ENCODE measurements around the gene TBC1D20.
A peak's percentile ranks its signal among the peaks of the same experiment; 100 is the strongest.

TBC1D20 gene

DNA sequence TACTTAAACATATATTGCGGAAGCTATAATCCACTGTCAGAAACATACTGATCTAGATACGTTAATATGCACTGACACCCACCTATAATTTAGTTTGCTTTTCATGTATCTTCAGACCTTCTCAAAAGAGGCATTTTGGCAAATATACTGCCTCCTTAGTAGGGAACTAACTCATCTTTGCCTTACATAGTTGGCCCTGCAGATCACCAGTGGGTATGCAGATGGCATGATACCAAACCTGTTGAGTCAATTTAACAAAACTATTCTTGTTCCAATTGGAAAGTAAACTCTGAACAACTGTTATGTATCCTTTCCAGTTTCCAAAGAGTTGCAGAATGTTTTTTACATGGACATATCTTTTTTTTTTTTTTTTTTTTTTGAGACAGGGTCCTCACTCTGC is 35.6 kb upstream of the TBC1D20 start:
- TF ChIP-seq, protein P1, sequence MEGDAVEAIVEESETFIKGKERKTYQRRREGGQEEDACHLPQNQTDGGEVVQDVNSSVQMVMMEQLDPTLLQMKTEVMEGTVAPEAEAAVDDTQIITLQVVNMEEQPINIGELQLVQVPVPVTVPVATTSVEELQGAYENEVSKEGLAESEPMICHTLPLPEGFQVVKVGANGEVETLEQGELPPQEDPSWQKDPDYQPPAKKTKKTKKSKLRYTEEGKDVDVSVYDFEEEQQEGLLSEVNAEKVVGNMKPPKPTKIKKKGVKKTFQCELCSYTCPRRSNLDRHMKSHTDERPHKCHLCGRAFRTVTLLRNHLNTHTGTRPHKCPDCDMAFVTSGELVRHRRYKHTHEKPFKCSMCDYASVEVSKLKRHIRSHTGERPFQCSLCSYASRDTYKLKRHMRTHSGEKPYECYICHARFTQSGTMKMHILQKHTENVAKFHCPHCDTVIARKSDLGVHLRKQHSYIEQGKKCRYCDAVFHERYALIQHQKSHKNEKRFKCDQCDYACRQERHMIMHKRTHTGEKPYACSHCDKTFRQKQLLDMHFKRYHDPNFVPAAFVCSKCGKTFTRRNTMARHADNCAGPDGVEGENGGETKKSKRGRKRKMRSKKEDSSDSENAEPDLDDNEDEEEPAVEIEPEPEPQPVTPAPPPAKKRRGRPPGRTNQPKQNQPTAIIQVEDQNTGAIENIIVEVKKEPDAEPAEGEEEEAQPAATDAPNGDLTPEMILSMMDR (IDR thresholded peaks at IDR 0.05) = no peak
- TF ChIP-seq ZFX (IDR thresholded peaks at IDR 0.05; ENCODE audit: borderline replicate concordance) = no peak

DNA sequence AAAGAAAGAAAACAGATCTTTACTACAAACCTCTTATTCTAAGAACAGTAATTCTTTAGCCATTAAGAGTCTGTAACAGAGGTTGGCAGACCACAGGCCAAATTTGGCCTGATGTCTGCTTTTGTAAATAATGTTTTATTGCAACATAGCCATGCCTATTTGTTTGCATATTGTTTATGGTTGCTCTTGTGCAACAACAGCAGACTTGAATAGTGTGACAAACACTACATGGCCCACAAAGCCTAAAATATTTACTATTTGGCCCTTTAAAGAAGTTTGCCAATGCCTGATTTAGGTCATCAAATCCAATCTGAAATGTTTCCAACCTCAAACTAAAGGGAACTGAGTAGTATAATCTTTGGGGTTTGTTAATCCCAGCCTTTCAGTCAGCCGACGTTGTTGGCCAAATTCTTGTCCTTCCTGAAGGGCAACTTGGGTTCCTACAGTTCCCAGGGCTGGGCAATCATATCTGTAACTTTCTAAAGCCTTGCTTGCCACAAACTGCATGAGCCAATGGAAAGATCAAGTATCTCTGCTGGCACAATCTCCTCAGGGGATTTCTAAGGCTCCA is 33.9 kb upstream of the TBC1D20 start:
- H3K27ac ChIP-seq = peak overlapping the region; percentile 35
- TF ChIP-seq, protein P1 (IDR thresholded peaks at IDR 0.05) = no peak
- TF ChIP-seq ZFX (IDR thresholded peaks at IDR 0.05; ENCODE audit: borderline replicate concordance) = no peak

More for the DNA sequence above, 35.6 kb upstream of the TBC1D20 start:
- no peak overlapping the region for H3K27ac ChIP-seq

DNA sequence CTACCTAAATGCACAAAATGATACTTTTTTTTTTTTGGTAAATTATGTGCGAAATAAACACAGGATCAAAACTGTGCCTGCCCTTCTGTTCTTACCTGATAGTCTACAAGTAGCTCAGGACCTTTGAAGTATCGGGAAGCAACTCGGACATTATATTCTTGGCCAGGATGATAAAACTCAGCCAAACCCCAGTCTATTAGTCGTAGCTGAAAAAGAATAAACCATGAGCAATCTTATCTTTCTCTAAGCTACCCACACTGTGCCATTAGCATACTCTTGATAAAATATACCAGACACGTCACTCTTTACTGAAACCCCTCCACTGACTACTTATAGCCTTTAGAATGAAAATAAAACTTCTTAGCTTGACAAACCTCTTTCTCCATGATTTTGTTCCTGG is 29.8 kb upstream of the TBC1D20 start:
- TF ChIP-seq, protein P1 (IDR thresholded peaks at IDR 0.05) = no peak
- TF ChIP-seq ZFX (IDR thresholded peaks at IDR 0.05; ENCODE audit: borderline replicate concordance) = no peak
- H3K27ac ChIP-seq = no peak overlapping the region

DNA sequence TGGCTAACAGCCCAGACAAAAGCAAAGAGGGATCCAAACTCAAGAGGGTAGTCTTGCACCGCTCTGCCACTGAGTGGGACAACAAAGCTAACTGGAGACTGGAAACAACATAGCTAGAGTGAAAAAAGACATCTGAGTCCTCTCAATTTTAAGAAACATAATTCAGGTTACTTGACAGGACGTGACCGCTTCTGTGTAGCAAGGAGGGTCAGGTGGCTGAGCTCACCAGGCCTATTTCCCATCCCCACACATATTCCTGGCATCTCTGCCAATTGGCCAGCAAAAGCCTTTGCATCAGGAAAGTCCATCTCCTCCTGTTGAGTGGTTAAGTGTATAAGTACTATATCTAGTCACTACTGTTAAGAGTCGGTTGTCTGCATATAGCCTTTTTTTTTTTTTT is 25.3 kb upstream of the TBC1D20 start:
- no peak overlapping the region for H3K27ac ChIP-seq
- TF ChIP-seq ZFX (IDR thresholded peaks at IDR 0.05; ENCODE audit: borderline replicate concordance) = no peak
- TF ChIP-seq, protein P1 (IDR thresholded peaks at IDR 0.05) = no peak

DNA sequence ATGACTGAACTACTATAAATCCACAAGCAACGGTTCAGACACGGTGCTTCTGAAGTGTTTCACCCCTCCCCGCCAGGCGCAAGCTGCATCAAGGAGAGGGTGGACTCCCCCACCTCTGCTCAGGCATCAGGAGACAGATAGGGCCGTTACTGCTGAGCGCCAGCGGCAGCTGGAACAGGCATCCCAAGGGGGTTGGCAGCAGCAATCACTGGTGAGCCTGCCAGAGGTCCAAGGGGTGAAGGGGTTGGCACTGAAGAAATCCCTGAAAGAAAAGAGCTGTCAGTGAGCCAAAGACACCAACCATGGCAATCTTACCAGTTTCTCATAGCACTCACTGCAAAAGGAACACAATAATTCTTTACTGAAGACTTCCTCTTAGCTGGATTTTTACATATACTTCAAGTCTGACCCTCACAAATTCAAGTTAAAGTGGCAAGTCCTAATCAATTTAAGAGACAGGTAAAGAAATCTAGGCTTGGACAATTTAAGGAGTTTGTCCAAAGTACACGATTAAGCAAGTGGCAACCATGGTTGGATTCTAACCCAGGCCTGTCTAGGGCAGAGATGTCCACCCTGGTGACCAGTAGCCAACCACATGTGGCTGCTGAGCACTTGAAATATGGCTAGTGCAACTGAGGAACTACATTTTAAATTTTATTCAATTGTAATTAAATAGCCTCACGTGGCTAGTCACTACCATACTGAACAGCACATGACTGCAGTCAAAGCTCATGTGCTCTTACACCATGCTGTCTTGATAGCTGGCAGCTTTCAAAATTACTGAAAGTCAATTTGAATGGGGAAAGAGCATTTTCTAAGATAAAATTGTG is 21.7 kb upstream of the TBC1D20 start:
- H3K27ac ChIP-seq = no peak overlapping the region
- TF ChIP-seq ZFX (IDR thresholded peaks at IDR 0.05; ENCODE audit: borderline replicate concordance) = no peak
- TF ChIP-seq, protein P1 (IDR thresholded peaks at IDR 0.05) = no peak

DNA sequence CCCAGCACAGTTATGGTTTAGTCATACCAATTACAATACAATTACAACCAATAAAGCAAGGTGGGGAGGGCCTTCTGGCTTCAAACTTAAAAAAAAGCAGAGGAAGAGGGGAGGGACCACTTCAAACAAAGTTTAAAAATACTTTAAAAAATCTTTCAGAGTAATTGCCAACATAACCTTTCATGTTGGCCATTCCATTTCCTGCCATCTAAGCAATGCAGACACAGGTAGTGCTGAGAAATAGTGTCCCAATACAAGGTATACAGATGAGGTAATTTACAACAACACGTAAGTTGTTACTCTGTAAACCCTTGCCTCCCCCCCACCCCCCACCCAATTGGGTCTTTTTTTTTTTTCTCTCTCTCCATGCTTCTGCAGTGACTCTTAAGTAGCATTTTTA is 18.8 kb upstream of the TBC1D20 start:
- H3K27ac ChIP-seq = peak overlapping the region; percentile 65
- TF ChIP-seq ZFX (IDR thresholded peaks at IDR 0.05; ENCODE audit: borderline replicate concordance) = no peak
- TF ChIP-seq, protein P1 (IDR thresholded peaks at IDR 0.05) = no peak

DNA sequence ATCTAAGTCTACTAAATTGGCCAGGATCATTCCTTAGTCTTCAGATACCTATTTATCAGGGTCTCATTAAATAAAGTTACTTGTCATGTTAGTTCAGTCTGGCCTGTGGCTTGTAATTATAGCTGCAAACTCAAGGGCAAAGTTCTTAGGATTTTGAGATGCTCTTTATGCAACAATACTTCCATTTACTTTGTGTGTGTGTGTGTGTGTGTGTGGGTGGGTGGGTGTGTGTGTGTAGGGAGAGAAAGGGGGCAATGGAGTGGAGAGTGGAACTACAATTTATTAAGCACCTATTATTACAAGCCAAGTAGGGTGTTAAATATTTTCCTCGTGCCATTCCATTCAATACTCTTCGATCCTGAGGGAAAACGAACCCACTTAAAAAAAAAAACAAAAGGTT is 17.7 kb upstream of the TBC1D20 start:
- TF ChIP-seq ZFX (IDR thresholded peaks at IDR 0.05; ENCODE audit: borderline replicate concordance) = no peak
- TF ChIP-seq, protein P1 (IDR thresholded peaks at IDR 0.05) = no peak
- peak overlapping the region; percentile 65 for H3K27ac ChIP-seq

All from 22Rv1 (cell line).